ENCODE measurements around the gene CCL16. TPM values are rescaled to one million over a fixed set of nuclear protein-coding genes. Genes with fewer than 3 reads are reported as not detected.

Gene CCL16
- polyA plus RNA-seq, 2 of the 4 experiments (the other 2 are of a cell fraction): not detected

- TF ChIP-seq RARB (CRISPR knock-in tag; IDR thresholded peaks at IDR 0.05): no peak
- no peak for TF ChIP-seq EHF (CRISPR knock-in tag; IDR thresholded peaks at IDR 0.05)
- TF ChIP-seq MAX (IDR thresholded peaks at IDR 0.05): no peak
- no peak for TF ChIP-seq TP53 (CRISPR knock-in tag; IDR thresholded peaks at IDR 0.05)
- no peak for TF ChIP-seq MAFK (IDR thresholded peaks at IDR 0.05; ENCODE audit: partially characterized antibody)
- TF ChIP-seq CBX8 (IDR thresholded peaks at IDR 0.05): no peak
- TF ChIP-seq TFCP2L1 (CRISPR knock-in tag; IDR thresholded peaks at IDR 0.05): no peak
- TF ChIP-seq JUN (IDR thresholded peaks at IDR 0.05): no peak
- TF ChIP-seq REST (IDR thresholded peaks at IDR 0.05): no peak
- no peak for TF ChIP-seq FOSB (CRISPR knock-in tag; IDR thresholded peaks at IDR 0.05)
- TF ChIP-seq CEBPB (IDR thresholded peaks at IDR 0.05): no peak
- no peak for TF ChIP-seq KDM5A (IDR thresholded peaks at IDR 0.05)
- TF ChIP-seq JUNB (IDR thresholded peaks at IDR 0.05): no peak
- Histone ChIP-seq H3K27ac (no peak overlapping the region), H3K4me2 (no peak overlapping the region), H3K9me3 (no peaks in the 10 kb centered on the region), H3K4me3 (no peak overlapping the region), H3K4me1 (no peaks in the 10 kb centered on the region)
- ChIA-PET CTCF (interaction anchor here (1.0 to 1.5 kb wide), 3 partner anchors 11 to 149 kb away, joined by 3 read pairs; no protein-coding TSS in a partner anchor), POLR2A (no interaction called here)
- WGBS (ENCODE audit: missing lambda C conversion rate): 18% methylated on average over 6 of the region's 6 CpGs
- ATAC-seq: no peak
- FAIRE-seq: no peak
- DNase-seq (ENCODE audit: low read depth in 1 of 2, low spot score in 1 of 2): no peak
These were observed 19.4 kb upstream of the CCL16 start for GRCh38 chr17:36000732-36001109.

GRCh38 chr17:35998756-35999155 is 17.5 kb upstream of the CCL16 start:
- 68% methylated on average over 1 of the region's 1 CpG for WGBS (ENCODE audit: missing lambda C conversion rate)
- H3K9me3 ChIP-seq: peaks cover 11% of the 10 kb centered on the region; the same call in 2 of the 3 replicates
- FAIRE-seq (no peak), DNase-seq (ENCODE audit: low read depth in 1 of 2, low spot score in 1 of 2) (no peak), ATAC-seq (no peak)
- POLR2A ChIA-PET: no interaction called here
- H3K4me1 ChIP-seq: no peaks in the 10 kb centered on the region
- H3K4me2 ChIP-seq: no peak overlapping the region
- CTCF ChIA-PET: interaction anchor here (1.2 kb wide), 1 partner anchor 17 kb away, joined by 3 read pairs; the partner anchor contains the start of gene CCL16
- no peak for TF ChIP-seq MYC (IDR thresholded peaks at IDR 0.05; ENCODE audit: borderline replicate concordance, low read length)
- TF ChIP-seq CEBPB (IDR thresholded peaks at IDR 0.05): no peak
- TF ChIP-seq HOXB5 (CRISPR knock-in tag; IDR thresholded peaks at IDR 0.05): no peak
- TF ChIP-seq ZC3H11A (IDR thresholded peaks at IDR 0.05): no peak
- TF ChIP-seq HEYL (CRISPR knock-in tag; IDR thresholded peaks at IDR 0.05): no peak
- no peak for TF ChIP-seq E2F6 (IDR thresholded peaks at IDR 0.05; ENCODE audit: borderline replicate concordance, low read depth)
- no peak for TF ChIP-seq TFCP2L1 (CRISPR knock-in tag; IDR thresholded peaks at IDR 0.05)
- no peak for TF ChIP-seq KDM1A (IDR thresholded peaks at IDR 0.05; ENCODE audit: low read depth)
- no peak for TF ChIP-seq POLR2AphosphoS2 (conservative IDR thresholded peaks at IDR 0.05; ENCODE audit: low read length)
- TF ChIP-seq FOXS1 (CRISPR knock-in tag; IDR thresholded peaks at IDR 0.05): no peak
- TF ChIP-seq MAZ (IDR thresholded peaks at IDR 0.05; ENCODE audit: borderline replicate concordance, low read depth, low read length): no peak
- TF ChIP-seq BHLHE40 (IDR thresholded peaks at IDR 0.05; ENCODE audit: low read depth, low read length): no peak
- no peak for TF ChIP-seq RCOR1 (IDR thresholded peaks at IDR 0.05; ENCODE audit: low read depth, low read length)
- H3K4me3 ChIP-seq: no peak overlapping the region
- no peak overlapping the region for H3K27ac ChIP-seq

Measured in A549 (cell line).